OCI-LY7 (cell line): ENCODE results near the gene PROSER1.
"Not testable (repeated sequence)": the region's sequence is repeated elsewhere in the genome, so short reads cannot be mapped to it uniquely, and the experiment has no call there.

Experiments used
- EZH2phosphoT487 ChIP-seq: fragments of 200-600 bp; sonication (generic); IDR thresholded peaks from 2 replicates; pipeline ENCODE4 v1.6.1; 2018; ENCODE audit warnings: low read depth, borderline replicate concordance, mild to moderate bottlenecking, mixed run types, antibody characterized with exemption, low read length, moderate library complexity, mixed read lengths
- TF ChIP-seq, protein P1 (sequence below): fragments of 200-600 bp; sonication (generic); conservative IDR thresholded peaks from 2 replicates; pipeline ENCODE4 v1.5.1; 2014; ENCODE audit warnings: mild to moderate bottlenecking, antibody characterized with exemption, low read length, moderate library complexity, mixed read lengths

- TF ChIP-seq, protein P1, sequence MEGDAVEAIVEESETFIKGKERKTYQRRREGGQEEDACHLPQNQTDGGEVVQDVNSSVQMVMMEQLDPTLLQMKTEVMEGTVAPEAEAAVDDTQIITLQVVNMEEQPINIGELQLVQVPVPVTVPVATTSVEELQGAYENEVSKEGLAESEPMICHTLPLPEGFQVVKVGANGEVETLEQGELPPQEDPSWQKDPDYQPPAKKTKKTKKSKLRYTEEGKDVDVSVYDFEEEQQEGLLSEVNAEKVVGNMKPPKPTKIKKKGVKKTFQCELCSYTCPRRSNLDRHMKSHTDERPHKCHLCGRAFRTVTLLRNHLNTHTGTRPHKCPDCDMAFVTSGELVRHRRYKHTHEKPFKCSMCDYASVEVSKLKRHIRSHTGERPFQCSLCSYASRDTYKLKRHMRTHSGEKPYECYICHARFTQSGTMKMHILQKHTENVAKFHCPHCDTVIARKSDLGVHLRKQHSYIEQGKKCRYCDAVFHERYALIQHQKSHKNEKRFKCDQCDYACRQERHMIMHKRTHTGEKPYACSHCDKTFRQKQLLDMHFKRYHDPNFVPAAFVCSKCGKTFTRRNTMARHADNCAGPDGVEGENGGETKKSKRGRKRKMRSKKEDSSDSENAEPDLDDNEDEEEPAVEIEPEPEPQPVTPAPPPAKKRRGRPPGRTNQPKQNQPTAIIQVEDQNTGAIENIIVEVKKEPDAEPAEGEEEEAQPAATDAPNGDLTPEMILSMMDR, result not testable (repeated sequence)
- TF ChIP-seq EZH2phosphoT487, result not testable (repeated sequence)
Observed at GRCh38 chr13:39086251-39086945, 48.5 kb upstream of the PROSER1 start.
